ENCODE measurements around the gene PLEKHO1.
"Not testable (repeated sequence)": the region's sequence is repeated elsewhere in the genome, so short reads cannot be mapped to it uniquely, and the experiment has no call there.

The PLEKHO1 gene

GRCh38 chr1:150149271-150150132, at the start of gene PLEKHO1:
PLEKHO1 (plus strand) TSS chr1:150149916; CDS start chr1:150150258, 342 bp downstream.
- in situ Hi-C loops (cut with HindIII; ENCODE audit: low sequenced_read_pairs): no loop called here

- in situ Hi-C loops (cut with HindIII; ENCODE audit: low sequenced_read_pairs): no loop called here
Observed at GRCh38 chr1:150102986-150103385, 46.7 kb upstream of the PLEKHO1 start.

DNA sequence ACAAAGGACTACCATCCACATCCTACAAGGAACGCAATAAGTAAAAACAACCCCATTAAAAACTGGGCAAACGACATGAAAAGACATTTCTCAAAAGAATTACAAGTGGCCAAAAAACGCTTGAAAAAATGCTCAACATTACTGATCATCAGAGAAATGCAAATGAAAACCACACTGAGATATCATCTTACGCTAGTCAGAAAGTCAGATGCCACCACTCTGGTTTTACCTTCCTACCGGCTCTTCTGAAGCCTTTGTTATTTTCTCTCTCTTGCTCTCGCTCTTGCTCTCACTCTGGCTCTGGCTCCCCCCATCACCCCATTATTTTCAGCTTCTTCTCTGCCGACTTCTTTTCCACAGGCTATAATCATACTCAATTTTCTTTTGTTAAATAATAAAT, 43.4 kb upstream of the PLEKHO1 start:
- in situ Hi-C loops (cut with HindIII; ENCODE audit: low sequenced_read_pairs): no loop called here

GRCh38 chr1:150109586-150109985, 40.1 kb upstream of the PLEKHO1 start:
- in situ Hi-C loops (cut with HindIII; ENCODE audit: low sequenced_read_pairs): no loop called here

GRCh38 chr1:150110116-150110515, 39.6 kb upstream of the PLEKHO1 start:
- in situ Hi-C loops (cut with HindIII; ENCODE audit: low sequenced_read_pairs): loop anchor here (5.0 kb wide), 1 partner anchor 43 kb away; the partner anchor contains the start of gene VPS45

- in situ Hi-C loops (cut with HindIII; ENCODE audit: low sequenced_read_pairs): loop anchor here (5.0 kb wide), 1 partner anchor 44 kb away; the partner anchor contains the start of gene VPS45
Observed at GRCh38 chr1:150111670-150112069, 38.0 kb upstream of the PLEKHO1 start.

GRCh38 chr1:150115121-150115520, 34.6 kb upstream of the PLEKHO1 start:
- in situ Hi-C loops (cut with HindIII; ENCODE audit: low sequenced_read_pairs): no loop called here

DNA sequence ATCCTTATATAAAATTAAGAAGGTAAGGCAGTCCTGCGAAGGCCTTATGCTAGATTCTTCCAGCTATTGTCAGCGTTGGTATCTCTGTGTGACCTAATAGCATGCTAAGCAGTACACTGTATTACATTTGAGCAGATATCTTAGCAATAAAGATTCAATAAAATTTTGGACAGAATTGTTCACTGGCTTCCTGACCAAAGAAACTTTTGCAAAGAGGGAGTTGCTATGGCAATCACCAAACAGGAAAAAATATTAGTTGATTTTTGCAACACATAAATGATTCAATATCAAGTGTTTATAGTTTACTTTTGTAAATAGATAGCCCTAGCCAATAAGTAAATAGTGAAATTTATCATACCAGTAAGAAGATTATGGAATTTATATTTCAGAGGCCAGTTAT, 31.0 kb upstream of the PLEKHO1 start:
- in situ Hi-C loops (cut with HindIII; ENCODE audit: low sequenced_read_pairs): no loop called here

- in situ Hi-C loops (cut with HindIII; ENCODE audit: low sequenced_read_pairs): no loop called here
Observed at GRCh38 chr1:150121236-150121862, 28.4 kb upstream of the PLEKHO1 start.

- in situ Hi-C loops (cut with HindIII; ENCODE audit: low sequenced_read_pairs): loop anchor here (5.0 kb wide), 2 partner anchors 50 to 85 kb away; no protein-coding TSS in a partner anchor
Observed at GRCh38 chr1:150126811-150127210, 22.9 kb upstream of the PLEKHO1 start.

DNA sequence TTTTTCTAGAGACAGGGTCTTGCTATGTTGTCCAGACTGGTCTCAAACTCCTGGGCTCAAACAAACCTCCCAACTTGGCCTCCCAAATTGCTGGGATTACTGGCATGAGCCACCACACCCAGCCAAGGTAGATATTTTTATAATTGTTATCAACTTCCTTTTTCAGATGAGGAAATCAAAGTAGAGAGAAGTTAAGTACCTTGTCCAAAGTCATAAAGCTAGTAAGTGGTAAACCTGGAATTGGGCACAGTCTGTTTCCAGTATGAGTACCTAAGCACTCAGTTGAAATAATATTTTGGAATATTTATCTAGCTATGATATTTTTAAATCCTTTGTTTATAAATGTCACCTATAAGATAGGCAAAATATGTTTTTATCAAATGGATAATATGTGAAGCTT, 22.3 kb upstream of the PLEKHO1 start:
- in situ Hi-C loops (cut with HindIII; ENCODE audit: low sequenced_read_pairs): loop anchor here (5.0 kb wide), 2 partner anchors 50 to 85 kb away; no protein-coding TSS in a partner anchor

DNA sequence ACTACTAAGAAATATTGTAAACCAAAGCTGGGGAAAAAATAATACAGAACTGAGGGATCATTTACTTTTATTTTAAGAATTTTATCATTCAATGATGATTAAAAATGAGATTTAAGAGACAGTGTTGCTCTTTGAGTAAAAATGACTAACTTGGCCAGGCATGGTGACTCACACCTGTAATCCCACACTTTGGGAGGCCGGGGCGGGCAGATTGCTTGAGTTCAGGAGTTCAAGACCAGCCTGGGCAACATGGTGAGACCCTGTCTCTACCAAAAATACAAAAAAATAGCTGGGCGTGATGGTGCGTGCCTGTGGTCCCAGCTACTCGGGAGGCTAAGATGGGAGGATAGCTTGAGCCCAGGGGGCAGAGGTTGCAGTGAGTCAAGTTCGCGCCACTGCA, 21.8 kb upstream of the PLEKHO1 start:
- in situ Hi-C loops (cut with HindIII; ENCODE audit: low sequenced_read_pairs): loop anchor here (5.0 kb wide), 2 partner anchors 49 to 86 kb away; no protein-coding TSS in a partner anchor

GRCh38 chr1:150132372-150132771, 17.3 kb upstream of the PLEKHO1 start:
- in situ Hi-C loops (cut with HindIII; ENCODE audit: low sequenced_read_pairs): no loop called here

DNA sequence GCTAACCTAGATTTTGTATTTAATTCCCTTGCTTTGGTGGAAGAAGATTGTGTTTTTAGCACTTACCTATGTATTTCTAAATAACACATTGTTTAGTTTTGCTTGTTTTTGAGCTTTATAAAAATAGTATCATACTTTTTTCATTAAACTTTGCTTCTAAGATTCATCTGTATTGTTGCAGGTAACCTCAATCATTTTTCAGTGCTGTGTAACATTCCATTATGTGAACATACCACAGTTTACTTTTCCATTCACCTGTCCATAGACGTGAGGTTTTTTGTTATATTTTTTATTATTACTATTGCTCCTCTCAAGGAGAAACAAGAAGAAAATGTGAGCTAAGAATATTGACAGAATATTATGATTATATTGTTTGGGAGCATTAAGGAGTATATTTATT, 15.2 kb upstream of the PLEKHO1 start:
- in situ Hi-C loops (cut with HindIII; ENCODE audit: low sequenced_read_pairs): no loop called here

GRCh38 chr1:150135400-150135799, 14.3 kb upstream of the PLEKHO1 start:
- in situ Hi-C loops (cut with HindIII; ENCODE audit: low sequenced_read_pairs): not testable (repeated sequence)

DNA sequence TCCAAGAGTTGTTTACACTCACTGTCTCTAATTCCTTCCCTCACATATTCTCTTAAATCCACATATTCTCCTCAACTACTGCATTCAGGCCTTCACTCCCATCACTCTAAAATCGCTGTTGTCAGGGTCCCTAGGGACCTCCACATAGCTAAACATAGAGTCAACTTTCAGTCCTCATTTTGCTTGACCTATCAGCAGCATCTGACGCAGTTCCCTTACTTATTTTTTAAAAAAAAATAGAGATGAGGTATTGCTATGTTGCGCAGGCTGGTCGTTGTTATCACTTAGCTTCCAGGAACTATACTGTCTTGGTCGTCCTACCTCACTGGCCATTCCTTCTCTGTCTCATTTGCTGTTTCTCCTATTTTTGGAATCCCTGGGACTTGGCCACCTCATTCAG, 11.7 kb upstream of the PLEKHO1 start:
- in situ Hi-C loops (cut with HindIII; ENCODE audit: low sequenced_read_pairs): no loop called here

- in situ Hi-C loops (cut with HindIII; ENCODE audit: low sequenced_read_pairs): loop anchor here (5.0 kb wide), 1 partner anchor 59 kb away; no protein-coding TSS in a partner anchor
Observed at GRCh38 chr1:150141452-150141851, 8.3 kb upstream of the PLEKHO1 start.

DNA sequence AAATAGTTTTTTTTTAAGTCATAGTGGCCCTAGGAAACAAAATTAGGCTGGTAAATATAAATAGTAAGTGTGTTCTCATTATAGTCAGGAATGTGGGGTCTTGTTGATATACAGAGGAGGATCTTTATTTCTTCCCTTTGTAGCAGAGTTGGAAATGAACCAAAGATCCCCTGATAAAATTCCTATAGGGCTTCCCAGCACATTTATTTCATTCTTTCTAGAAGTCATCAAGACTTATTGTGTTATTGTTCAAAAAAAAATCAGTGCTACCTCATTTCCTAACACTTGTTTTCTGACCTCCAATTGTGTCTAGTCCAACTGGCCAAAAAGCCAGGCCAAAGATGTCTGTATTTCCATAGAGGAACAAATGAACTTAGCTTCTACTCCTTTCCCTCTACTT, 7.6 kb upstream of the PLEKHO1 start:
- in situ Hi-C loops (cut with HindIII; ENCODE audit: low sequenced_read_pairs): loop anchor here (5.0 kb wide), 1 partner anchor 60 kb away; no protein-coding TSS in a partner anchor

DNA sequence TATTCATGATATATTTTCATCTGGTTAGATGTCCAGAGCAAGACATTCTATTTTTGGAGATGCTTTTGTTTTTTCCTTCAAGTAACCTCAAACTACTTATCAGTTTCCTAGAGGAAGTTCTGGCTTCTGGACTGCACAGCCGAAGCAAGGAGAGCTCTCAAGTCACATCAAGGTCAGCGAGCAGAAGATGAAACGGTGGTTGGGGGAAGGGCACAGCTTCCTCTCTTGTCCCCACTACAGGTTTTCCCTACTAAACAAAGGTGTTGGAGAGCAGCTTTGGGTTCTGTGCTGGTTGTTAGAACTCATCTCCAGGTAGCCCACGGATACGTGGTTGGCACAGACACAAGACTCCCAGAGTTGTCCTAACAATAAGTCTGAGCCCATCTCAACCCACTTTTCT, 5.1 kb upstream of the PLEKHO1 start:
- in situ Hi-C loops (cut with HindIII; ENCODE audit: low sequenced_read_pairs): loop anchor here (5.0 kb wide), 1 partner anchor 62 kb away; no protein-coding TSS in a partner anchor

DNA sequence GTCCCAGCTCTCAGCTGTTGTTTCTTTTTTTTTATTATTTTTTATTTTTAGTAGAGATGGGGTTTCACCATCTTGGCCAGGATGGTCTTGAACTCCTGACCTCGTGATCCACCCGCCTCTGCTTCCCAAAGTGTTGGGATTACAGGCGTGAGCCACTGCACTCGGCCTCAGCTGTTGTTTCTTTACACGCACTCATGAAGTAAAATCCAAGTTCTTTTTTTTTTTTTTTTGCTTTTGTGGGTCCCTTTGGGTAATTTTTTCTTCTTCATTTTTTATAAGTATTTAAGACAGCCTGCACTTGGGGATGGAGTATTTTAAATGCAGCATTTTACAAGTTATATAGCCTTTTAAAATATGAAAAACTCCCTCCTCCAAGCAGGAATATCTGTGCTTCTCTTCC, 3.7 kb upstream of the PLEKHO1 start:
- in situ Hi-C loops (cut with HindIII; ENCODE audit: low sequenced_read_pairs): not testable (repeated sequence)

GRCh38 chr1:150146849-150147542, 2.7 kb upstream of the PLEKHO1 start:
- in situ Hi-C loops (cut with HindIII; ENCODE audit: low sequenced_read_pairs): no loop called here

Measured in endothelial cell of hepatic sinusoid (primary cell).